ENCODE results near the gene MAGI2. TPM values are rescaled to one million over a fixed set of nuclear protein-coding genes. Genes with fewer than 3 reads are reported as not detected.

The MAGI2 gene
- total RNA-seq, 1 experiment from 2014 or later, result 14.3 TPM

DNA sequence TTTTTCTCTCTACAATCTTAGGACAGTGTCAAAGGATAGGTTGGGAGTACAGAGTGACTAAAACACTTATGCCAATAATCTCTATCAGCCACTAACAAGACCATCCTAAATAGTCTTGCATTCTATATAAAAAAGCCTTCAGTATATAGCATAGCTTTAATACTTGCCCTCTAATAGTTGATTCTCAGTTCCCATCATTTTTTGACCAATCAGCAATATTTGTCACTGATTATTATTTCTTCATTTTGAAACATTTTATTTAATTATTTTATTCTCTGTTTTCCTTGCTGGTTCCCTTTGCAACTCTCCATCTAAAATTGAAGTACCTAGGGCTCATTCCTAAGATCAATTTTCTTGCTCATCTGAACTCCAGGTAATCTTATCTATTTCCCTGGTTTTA lies 470.0 kb downstream of the MAGI2 start:
- no peak overlapping the region for H2AK5ac ChIP-seq (ENCODE audit: insufficient read length, low read length)
- H3K23ac ChIP-seq (ENCODE audit: insufficient read length, low read depth, low read length), result no peak overlapping the region
- no peaks in the 10 kb centered on the region for H3K9me3 ChIP-seq (ENCODE audit: control insufficient read depth, low read depth, low read length)
- H3K4me2 ChIP-seq (ENCODE audit: insufficient read depth, insufficient read length, low read length), result no peak overlapping the region
- no peaks in the 10 kb centered on the region for H3K27me3 Mint-ChIP-seq (ENCODE audit: low read depth)
- TF ChIP-seq, protein P1, sequence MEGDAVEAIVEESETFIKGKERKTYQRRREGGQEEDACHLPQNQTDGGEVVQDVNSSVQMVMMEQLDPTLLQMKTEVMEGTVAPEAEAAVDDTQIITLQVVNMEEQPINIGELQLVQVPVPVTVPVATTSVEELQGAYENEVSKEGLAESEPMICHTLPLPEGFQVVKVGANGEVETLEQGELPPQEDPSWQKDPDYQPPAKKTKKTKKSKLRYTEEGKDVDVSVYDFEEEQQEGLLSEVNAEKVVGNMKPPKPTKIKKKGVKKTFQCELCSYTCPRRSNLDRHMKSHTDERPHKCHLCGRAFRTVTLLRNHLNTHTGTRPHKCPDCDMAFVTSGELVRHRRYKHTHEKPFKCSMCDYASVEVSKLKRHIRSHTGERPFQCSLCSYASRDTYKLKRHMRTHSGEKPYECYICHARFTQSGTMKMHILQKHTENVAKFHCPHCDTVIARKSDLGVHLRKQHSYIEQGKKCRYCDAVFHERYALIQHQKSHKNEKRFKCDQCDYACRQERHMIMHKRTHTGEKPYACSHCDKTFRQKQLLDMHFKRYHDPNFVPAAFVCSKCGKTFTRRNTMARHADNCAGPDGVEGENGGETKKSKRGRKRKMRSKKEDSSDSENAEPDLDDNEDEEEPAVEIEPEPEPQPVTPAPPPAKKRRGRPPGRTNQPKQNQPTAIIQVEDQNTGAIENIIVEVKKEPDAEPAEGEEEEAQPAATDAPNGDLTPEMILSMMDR (conservative IDR thresholded peaks at IDR 0.05), result no peak
- no peak overlapping the region for H2AFZ ChIP-seq (ENCODE audit: low read length)
- H3K4me3 Mint-ChIP-seq, result no peak overlapping the region
- H3K4me1 ChIP-seq (ENCODE audit: insufficient read depth, low read length), result no peaks in the 10 kb centered on the region
- no peak overlapping the region for H3K14ac ChIP-seq (ENCODE audit: insufficient read depth, low read length)
- no peak overlapping the region for H2BK20ac ChIP-seq (ENCODE audit: low read depth, low read length, poor library complexity, severe bottlenecking)
- no peak overlapping the region for H3K9ac ChIP-seq (ENCODE audit: extremely low read depth, insufficient read length, low read length)
- no peaks in the 10 kb centered on the region for H3K27me3 ChIP-seq (ENCODE audit: insufficient read depth, low read length)
- H2BK120ac ChIP-seq (ENCODE audit: low read depth, low read length, poor library complexity, severe bottlenecking), result no peak overlapping the region
- H3K18ac ChIP-seq (ENCODE audit: insufficient read length, low read depth, low read length), result no peak overlapping the region
- no peaks in the 10 kb centered on the region for H3K79me2 ChIP-seq (ENCODE audit: insufficient read depth, low read length)
- DNase-seq, result no peak
- no peaks in the 10 kb centered on the region; a peak in 1 of 5 replicates for H3K9me3 Mint-ChIP-seq
- no peak overlapping the region for H3K27ac ChIP-seq (ENCODE audit: insufficient read length, low read depth, low read length)
- H3K79me1 ChIP-seq (ENCODE audit: insufficient read depth, low read depth, low read length, poor library complexity, severe bottlenecking), result no peaks in the 10 kb centered on the region
- H3K56ac ChIP-seq (ENCODE audit: insufficient read length, low read depth, low read length), result no peak overlapping the region
- H2BK5ac ChIP-seq (ENCODE audit: insufficient read length, low read length), result no peak overlapping the region
- no peaks in the 10 kb centered on the region for H3K4me1 Mint-ChIP-seq
- H2BK12ac ChIP-seq (ENCODE audit: insufficient read length, low read depth, low read length), result no peak overlapping the region
- no peaks in the 10 kb centered on the region for H4K20me1 ChIP-seq (ENCODE audit: control insufficient read depth, insufficient read depth, insufficient read length)
- H4K8ac ChIP-seq (replicated peaks; ENCODE audit: insufficient read length, low read depth, low read length), result no peak overlapping the region
- H4K5ac ChIP-seq (ENCODE audit: insufficient read length, low read depth, low read length), result no peak overlapping the region
- no peaks in the 10 kb centered on the region for H3K36me3 Mint-ChIP-seq (ENCODE audit: insufficient read depth in 1 of 3, low read depth in 3 of 3)
- H4K91ac ChIP-seq (ENCODE audit: insufficient read length, low read depth, low read length), result no peak overlapping the region
- no peak overlapping the region; a peak in 1 of 7 replicates for H3K27ac Mint-ChIP-seq
- no peaks in the 10 kb centered on the region for H3K23me2 ChIP-seq (ENCODE audit: insufficient read length, low read depth, low read length, poor library complexity, severe bottlenecking)
- H3K4ac ChIP-seq (ENCODE audit: low read depth, low read length), result no peak overlapping the region
- H3T11ph ChIP-seq (ENCODE audit: low read length), result no peak overlapping the region
- H2BK15ac ChIP-seq (ENCODE audit: low read depth, low read length), result no peak overlapping the region
